A549 (cell line): ENCODE results near the gene RABGAP1L. TPM values are rescaled to one million over a fixed set of nuclear protein-coding genes. Genes with fewer than 3 reads are reported as not detected.

Experiments used
- ATAC-seq, 2 experiments: fragments of 200-7000 bp in 1 of 2; fragments of >200 bp in 1 of 2; cut with Nextera tagmentation in 1 of 2; cut with Tn5 transposase in 1 of 2; 3 replicates each; pipeline versions ENCODE4 v1.8.0 to v1.9.1; 2018 to 2020; ENCODE audit warnings: mild to moderate bottlenecking in 1 of 2, moderate library complexity in 1 of 2
- CTCF ChIA-PET: fragments of 300-600 bp; sonication (Branson Sonifier 250); formaldehyde crosslinking; extraction: SDS; loops from one replicate; lab custom pipeline; 2021; ENCODE audit warnings: antibody characterized with exemption, inconsistent platforms; lab: Yijun Ruan, JAX
- POLR2A ChIA-PET: fragments of 350-600 bp; formaldehyde crosslinking; extraction: SDS; loops from one replicate; lab custom pipeline; 2021; ENCODE audit warnings: antibody characterized with exemption, inconsistent platforms; lab: Yijun Ruan, JAX
- DNase-seq, 2 experiments: peaks; one replicate each; pipeline versions ENCODE4 v3.0.0 to v3.0.0-alpha.2; 2011 to 2016; ENCODE audit warnings: low read depth in 1 of 2, low spot score in 1 of 2
- FAIRE-seq: peaks from 2 replicates; lab custom pipeline; 2011; peaks lifted over from hg19 to GRCh38; lab: Jason Lieb, UNC
- H3K27ac ChIP-seq, 2 experiments: fragments of >200 bp; sonication (Bioruptor Twin); formaldehyde crosslinking; 3 replicates each; pipeline ENCODE4 v1.5.1; 2016 to 2017
- H3K4me1 ChIP-seq: fragments of >200 bp; sonication (Bioruptor Twin); formaldehyde crosslinking; 3 replicates; pipeline ENCODE4 v1.6.1; 2016
- H3K4me2 ChIP-seq: fragments of >200 bp; sonication (Bioruptor Twin); formaldehyde crosslinking; 3 replicates; pipeline ENCODE4 v1.6.1; 2016
- H3K4me3 ChIP-seq: fragments of >200 bp; sonication (Bioruptor Twin); formaldehyde crosslinking; 3 replicates; pipeline ENCODE4 v1.5.1; 2016
- H3K9me3 ChIP-seq: fragments of >200 bp; sonication (Bioruptor Twin); formaldehyde crosslinking; 3 replicates; pipeline ENCODE4 v1.6.1; 2016
- BHLHE40 ChIP-seq: IDR thresholded peaks from 2 replicates; pipeline ENCODE4 v1.6.1; 2012; ENCODE audit warnings: low read depth, low read length, inconsistent platforms
- CBX2 ChIP-seq: fragments of 200-600 bp; sonication (generic); IDR thresholded peaks from 2 replicates; pipeline ENCODE4 v1.6.1; 2016; ENCODE audit warnings: low read depth, mild to moderate bottlenecking, borderline replicate concordance
- CBX8 ChIP-seq: fragments of 200-600 bp; sonication (generic); IDR thresholded peaks from 2 replicates; pipeline ENCODE4 v1.6.1; 2016
- HDAC2 ChIP-seq: fragments of 200-600 bp; sonication (generic); IDR thresholded peaks from 2 replicates; pipeline ENCODE4 v1.6.1; 2016
- HOXA7 ChIP-seq: fragments of 250-450 bp; sonication (Bioruptor Pico); IDR thresholded peaks from 2 replicates; pipeline ENCODE4 v1.5.0; 2020; ENCODE audit warnings: mild to moderate bottlenecking, moderate library complexity
- HOXB5 ChIP-seq: fragments of 250-450 bp; sonication (Bioruptor Pico); IDR thresholded peaks from 2 replicates; pipeline ENCODE4 v1.5.0; 2020; ENCODE audit warnings: mild to moderate bottlenecking, moderate library complexity
- JUN ChIP-seq, 2 experiments: fragments of >200 bp; sonication (Bioruptor Twin); formaldehyde crosslinking; IDR thresholded peaks; 2 replicates in 1 of 2; 3 replicates in 1 of 2; pipeline ENCODE4 v1.6.1; 2016 to 2017
- JUNB ChIP-seq: fragments of >200 bp; sonication (Bioruptor Twin); formaldehyde crosslinking; IDR thresholded peaks from 2 replicates; pipeline ENCODE4 v1.6.1; 2016
- KDM5A ChIP-seq: fragments of 200-600 bp; sonication (generic); IDR thresholded peaks from 2 replicates; pipeline ENCODE4 v1.6.1; 2016; ENCODE audit warnings: antibody characterized with exemption, mild to moderate bottlenecking
- MAX ChIP-seq: IDR thresholded peaks from 2 replicates; pipeline ENCODE4 v1.6.1; 2012
- PHF8 ChIP-seq: fragments of 200-600 bp; sonication (generic); IDR thresholded peaks from 2 replicates; pipeline ENCODE4 v1.6.1; 2016; ENCODE audit warnings: low read depth, mild to moderate bottlenecking, antibody characterized with exemption, moderate library complexity, borderline replicate concordance
- POLR2A ChIP-seq: IDR thresholded peaks from 2 replicates; pipeline ENCODE4 v1.6.1; 2012; ENCODE audit warnings: mild to moderate bottlenecking, low read length
- POLR2AphosphoS2 ChIP-seq: conservative IDR thresholded peaks from 2 replicates; pipeline ENCODE4 v1.6.1; 2012; ENCODE audit warnings: low read length, improper control_type of control experiment, inconsistent platforms
- REST ChIP-seq: fragments of 200-600 bp; sonication (generic); IDR thresholded peaks from 2 replicates; pipeline ENCODE4 v1.6.1; 2016; ENCODE audit warnings: antibody characterized with exemption, mild to moderate bottlenecking, moderate library complexity
- RFX5 ChIP-seq: fragments of 450-650 bp; IDR thresholded peaks from 2 replicates; pipeline ENCODE4 v1.7.1; 2014; ENCODE audit warnings: antibody characterized with exemption, mild to moderate bottlenecking, moderate library complexity
- SMC3 ChIP-seq: fragments of >200 bp; sonication (Bioruptor Twin); formaldehyde crosslinking; IDR thresholded peaks from 3 replicates; pipeline ENCODE4 v1.6.1; 2018; ENCODE audit warnings: inconsistent platforms
- SREBF2 ChIP-seq: fragments of 450-650 bp; IDR thresholded peaks from 2 replicates; pipeline ENCODE4 v1.6.1; 2014; ENCODE audit warnings: mild to moderate bottlenecking, moderate library complexity
- TFCP2L1 ChIP-seq: fragments of 250-450 bp; sonication (Bioruptor Pico); IDR thresholded peaks from 2 replicates; pipeline ENCODE4 v1.5.0; 2021; ENCODE audit warnings: mild to moderate bottlenecking
- USF2 ChIP-seq: fragments of 450-650 bp; IDR thresholded peaks from 2 replicates; pipeline ENCODE4 v1.6.1; 2014; ENCODE audit warnings: antibody characterized with exemption
- ZFP36 ChIP-seq: fragments of 450-650 bp; IDR thresholded peaks from 2 replicates; pipeline ENCODE4 v1.6.1; 2014; ENCODE audit warnings: borderline replicate concordance; ENCODE audit not compliant: partially characterized antibody
- WGBS: methylation state at CpG from one replicate; pipeline ENCODE4 v1.1.6; 2017; ENCODE audit errors: missing lambda C conversion rate; 5-methylcytosine and 5-hydroxymethylcytosine counted together
- polyA plus RNA-seq, 4 experiments: library from polyadenylated mRNA; depleted of rRNA in 3 of 4; stranded (reverse); fragments of >200 nt; fragmentation: RNase III in 1 of 4; extraction: RNeasy Plus Mini Kit Qiagen cat#74134 plus additional on column Dnase treatment in 1 of 4; gene quantifications; 2 replicates in 3 of 4; 3 replicates in 1 of 4; pipeline ENCODE4 v1.2.3, GENCODE V29; 2011 to 2017

RABGAP1L gene
- polyA plus RNA-seq, 2 of the 4 experiments (the other 2 are of a cell fraction): 8.2 to 18.6 TPM

- TF ChIP-seq HDAC2 (no peak), HOXA7 (CRISPR knock-in tag) (no peak), KDM5A (no peak)
- TF ChIP-seq, all 56 proteins: peak for 0
- CTCF ChIA-PET: interaction anchor here (1.0 to 1.6 kb wide), 4 partner anchors 9 to 119 kb away, joined by 3 to 4 read pairs (median 4); no protein-coding TSS in a partner anchor
- no peaks in the 10 kb centered on the region for H3K9me3 ChIP-seq
These were observed 876.5 kb downstream of the RABGAP1L start for GRCh38 chr1:175035865-175036264.

GRCh38 chr1:175036476-175036875, 877.2 kb downstream of the RABGAP1L start:
- ATAC-seq (no peak), DNase-seq (no peak), FAIRE-seq (no peak)
- H3K4me1 ChIP-seq: no peaks in the 10 kb centered on the region
- H3K4me3 ChIP-seq: no peak overlapping the region
- POLR2A ChIA-PET: no interaction called here
- no peak overlapping the region for H3K4me2 ChIP-seq
- TF ChIP-seq JUN (IDR thresholded peaks at IDR 0.05) (no peak), POLR2AphosphoS2 (no peak), HOXB5 (CRISPR knock-in tag) (no peak), HOXA7 (CRISPR knock-in tag) (no peak), RFX5 (no peak), MAX (no peak), TFCP2L1 (no peak), JUNB (no peak), HDAC2 (no peak), CBX2 (no peak), CBX8 (no peak), SREBF2 (no peak), BHLHE40 (no peak)
- TF ChIP-seq, all 56 proteins: peak for 0
- CTCF ChIA-PET: interaction anchor here (1.0 to 1.6 kb wide), 3 partner anchors 9 to 119 kb away, joined by 3 to 4 read pairs (median 4); no protein-coding TSS in a partner anchor
- Histone ChIP-seq H3K9me3 (no peaks in the 10 kb centered on the region), H3K27ac (no peak overlapping the region)
- 26% methylated on average over 3 of the region's 3 CpGs for WGBS

More at GRCh38 chr1:175035865-175036264, 876.5 kb downstream of the RABGAP1L start:
- ATAC-seq (no peak), FAIRE-seq (no peak), DNase-seq (no peak)
- POLR2A ChIA-PET: no interaction called here
- Histone ChIP-seq H3K4me1 (no peaks in the 10 kb centered on the region), H3K4me2 (no peak overlapping the region), H3K4me3 (no peak overlapping the region), H3K27ac (no peak overlapping the region)
- WGBS: 43% methylated on average over 6 of the region's 6 CpGs

GRCh38 chr1:175037416-175037815, 878.1 kb downstream of the RABGAP1L start:
- TF ChIP-seq SREBF2 (no peak), SMC3 (no peak), PHF8 (no peak), REST (no peak), USF2 (no peak), ZFP36 (no peak), POLR2A (no peak)
- Histone ChIP-seq H3K4me3 (no peak overlapping the region), H3K4me2 (no peak overlapping the region), H3K9me3 (no peaks in the 10 kb centered on the region), H3K4me1 (no peaks in the 10 kb centered on the region), H3K27ac (no peak overlapping the region)
- WGBS: 14% methylated on average over 7 of the region's 7 CpGs
- no peak for DNase-seq
- ATAC-seq: no peak
- FAIRE-seq: no peak
- POLR2A ChIA-PET: no interaction called here
- CTCF ChIA-PET: interaction anchor here (1.5 kb wide), 1 partner anchor 8 kb away, joined by 3 read pairs; no protein-coding TSS in a partner anchor
